Fibroblast of lung (primary cell): Measurements from ENCODE around the gene GRXCR2. TPM values are rescaled to one million over a fixed set of nuclear protein-coding genes. Genes with fewer than 3 reads are reported as not detected.

Experiments used
- DNase-seq, 2 donors: peaks; one replicate each; pipeline versions ENCODE4 v3.0.0 to v3.0.0-alpha.2; 2010; ENCODE audit warnings: low read depth in 2 of 2
- H2AFZ ChIP-seq: 2 replicates; pipeline ENCODE4 v1.5.1; 2012; ENCODE audit warnings: low read length, control low read depth, inconsistent platforms
- H3K27ac ChIP-seq: 2 replicates; pipeline ENCODE4 v1.5.1; 2011; ENCODE audit warnings: low read length, control low read depth; ENCODE audit not compliant: insufficient read depth
- H3K27me3 ChIP-seq: 2 replicates; pipeline ENCODE4 v1.5.1; 2011; ENCODE audit warnings: mild to moderate bottlenecking, low read length; ENCODE audit not compliant: control insufficient read depth, insufficient read depth
- H3K36me3 ChIP-seq: 2 replicates; pipeline ENCODE4 v1.5.1; 2011; ENCODE audit warnings: low read length; ENCODE audit not compliant: control insufficient read depth, insufficient read depth
- H3K4me1 ChIP-seq: 2 replicates; pipeline ENCODE4 v1.5.1; 2011; ENCODE audit warnings: low read length; ENCODE audit not compliant: control insufficient read depth, insufficient read depth; ENCODE audit errors: extremely low read depth
- H3K4me2 ChIP-seq: 2 replicates; pipeline ENCODE4 v1.5.1; 2011; ENCODE audit warnings: low read length, control low read depth; ENCODE audit not compliant: insufficient read depth; ENCODE audit errors: extremely low read depth
- H3K4me3 ChIP-seq, 4 experiments: fragments of 200-600 bp in 1 of 4; sonication (generic) in 1 of 4; replicated peaks in 1 of 4; 2 replicates each; pipeline ENCODE4 v1.5.1; 2011 to 2016; ENCODE audit warnings: low read length in 4 of 4, low read depth in 3 of 4, mild to moderate bottlenecking in 3 of 4, control low read depth in 2 of 4, inconsistent platforms in 1 of 4, mixed read lengths in 1 of 4; ENCODE audit not compliant: insufficient read depth in 1 of 4; ENCODE audit errors: control extremely low read depth in 1 of 4
- H3K79me2 ChIP-seq: 2 replicates; pipeline ENCODE4 v1.5.1; 2012; ENCODE audit warnings: mild to moderate bottlenecking, low read length, inconsistent platforms; ENCODE audit not compliant: control insufficient read depth, insufficient read depth
- H3K9ac ChIP-seq: 2 replicates; pipeline ENCODE4 v1.5.1; 2011; ENCODE audit warnings: mild to moderate bottlenecking, low read length, control low read depth; ENCODE audit not compliant: insufficient read depth
- H3K9me3 ChIP-seq: 2 replicates; pipeline ENCODE4 v1.5.1; 2012; ENCODE audit warnings: low read depth, low read length; ENCODE audit not compliant: control insufficient read depth, insufficient read depth
- H4K20me1 ChIP-seq: 2 replicates; pipeline ENCODE4 v1.5.1; 2011; ENCODE audit warnings: low read length; ENCODE audit not compliant: control insufficient read depth, insufficient read depth; ENCODE audit errors: extremely low read depth
- EZH2 ChIP-seq: IDR thresholded peaks from 2 replicates; pipeline ENCODE4 v1.5.1; 2012; ENCODE audit warnings: low read length, control low read depth, mild to moderate bottlenecking; ENCODE audit errors: missing control alignments
- polyA plus RNA-seq, 2 donors: library from polyadenylated mRNA; depleted of rRNA in 1 of 2; stranded (reverse) in 1 of 2; unstranded in 1 of 2; fragments of >200 nt; gene quantifications; 2 replicates each; pipeline ENCODE4 v1.2.1, GENCODE V29; 2011 to 2012; ENCODE audit warnings: missing spikeins in 1 of 2
- total RNA-seq: library from RNA; depleted of rRNA; stranded (reverse); fragments of >200 nt; gene quantifications from 2 replicates; pipeline ENCODE4 v1.2.1, GENCODE V29; 2014
- TF ChIP-seq, protein P1 (sequence below), 2 donors: IDR thresholded peaks in 1 of 2; conservative IDR thresholded peaks in 1 of 2; 1 replicate in 1 of 2; 2 replicates in 1 of 2; pipeline ENCODE4 v1.5.1; 2011 to 2012; ENCODE audit warnings: low read length in 2 of 2, control low read depth in 1 of 2, inconsistent platforms in 1 of 2, low read depth in 1 of 2, mild to moderate bottlenecking in 1 of 2

Gene GRXCR2
- total and polyA plus RNA-seq, 2 donors (not counting 1 experiment from before 2014, with no cell fraction given), result not detected

DNA sequence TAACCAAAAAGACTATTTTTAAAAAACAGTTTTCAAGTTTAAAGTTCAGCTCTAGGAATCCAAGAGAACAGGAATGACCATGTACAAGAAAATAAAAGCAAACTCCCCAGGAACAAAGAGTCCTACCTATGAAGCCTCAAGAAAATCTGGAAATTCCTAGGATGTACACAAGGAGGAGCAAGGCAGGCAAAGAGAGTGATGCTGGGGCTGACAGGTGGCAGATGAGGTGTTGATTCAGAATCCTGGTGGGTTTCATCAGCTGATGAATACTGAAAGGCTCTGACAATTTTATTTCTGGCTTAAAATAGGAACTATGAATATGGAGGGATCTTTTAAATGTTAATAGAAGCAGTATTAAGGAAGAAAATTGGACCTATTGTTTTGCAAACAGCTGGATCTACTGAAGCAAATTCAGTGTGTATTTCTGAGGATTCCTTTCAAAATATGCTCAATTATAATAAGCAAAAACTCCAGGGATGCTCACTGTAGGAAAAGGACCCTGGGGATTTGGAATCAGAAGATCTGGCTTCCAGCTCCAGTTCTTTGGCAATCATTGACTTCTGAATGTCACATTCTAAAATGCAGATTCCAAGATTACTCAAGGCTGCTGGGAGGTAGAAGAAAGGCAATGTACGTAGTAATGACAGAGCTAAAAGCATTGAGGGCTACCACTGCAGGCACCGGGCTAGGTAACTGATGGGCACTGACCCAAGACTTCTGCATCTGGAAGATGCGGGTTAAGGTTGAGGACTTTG lies 35.6 kb upstream of the GRXCR2 start:
- Histone ChIP-seq H3K4me2 (no peak overlapping the region), H4K20me1 (no peaks in the 10 kb centered on the region), H3K4me1 (no peaks in the 10 kb centered on the region), H3K9ac (no peak overlapping the region), H2AFZ (no peak overlapping the region), H3K36me3 (no peaks in the 10 kb centered on the region), H3K79me2 (no peaks in the 10 kb centered on the region), H3K4me3 (no peak overlapping the region), H3K27me3 (no peaks in the 10 kb centered on the region), H3K9me3 (no peaks in the 10 kb centered on the region), H3K27ac (no peak overlapping the region)
- DNase-seq, result no peak
- no peak for TF ChIP-seq EZH2
- TF ChIP-seq, protein P1, sequence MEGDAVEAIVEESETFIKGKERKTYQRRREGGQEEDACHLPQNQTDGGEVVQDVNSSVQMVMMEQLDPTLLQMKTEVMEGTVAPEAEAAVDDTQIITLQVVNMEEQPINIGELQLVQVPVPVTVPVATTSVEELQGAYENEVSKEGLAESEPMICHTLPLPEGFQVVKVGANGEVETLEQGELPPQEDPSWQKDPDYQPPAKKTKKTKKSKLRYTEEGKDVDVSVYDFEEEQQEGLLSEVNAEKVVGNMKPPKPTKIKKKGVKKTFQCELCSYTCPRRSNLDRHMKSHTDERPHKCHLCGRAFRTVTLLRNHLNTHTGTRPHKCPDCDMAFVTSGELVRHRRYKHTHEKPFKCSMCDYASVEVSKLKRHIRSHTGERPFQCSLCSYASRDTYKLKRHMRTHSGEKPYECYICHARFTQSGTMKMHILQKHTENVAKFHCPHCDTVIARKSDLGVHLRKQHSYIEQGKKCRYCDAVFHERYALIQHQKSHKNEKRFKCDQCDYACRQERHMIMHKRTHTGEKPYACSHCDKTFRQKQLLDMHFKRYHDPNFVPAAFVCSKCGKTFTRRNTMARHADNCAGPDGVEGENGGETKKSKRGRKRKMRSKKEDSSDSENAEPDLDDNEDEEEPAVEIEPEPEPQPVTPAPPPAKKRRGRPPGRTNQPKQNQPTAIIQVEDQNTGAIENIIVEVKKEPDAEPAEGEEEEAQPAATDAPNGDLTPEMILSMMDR (conservative IDR thresholded peaks at IDR 0.05 in 1 of 2, IDR thresholded peaks at IDR 0.05 in 1 of 2; ENCODE audit: low read depth in 1 of 2, low read length in 2 of 2), result no peak

DNA sequence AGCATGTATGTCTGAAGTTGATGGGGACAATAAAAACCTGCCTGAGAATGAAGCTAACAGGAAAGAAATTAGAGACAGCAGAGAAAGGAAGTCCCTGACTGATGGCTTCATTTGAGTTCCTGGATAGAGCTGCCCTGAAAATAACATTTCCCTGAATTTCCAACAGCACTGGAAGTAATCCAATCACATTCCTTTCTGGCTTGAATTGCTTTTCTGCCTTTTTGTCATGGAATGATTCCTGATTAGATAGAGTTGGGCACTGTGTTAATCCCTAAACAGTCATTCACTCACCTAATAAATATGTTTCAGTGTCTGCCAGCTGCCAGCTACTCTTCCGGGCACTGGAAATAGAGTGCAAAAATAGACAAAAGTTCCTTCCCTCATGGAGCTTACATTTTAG lies 33.6 kb upstream of the GRXCR2 start:
- no peak for TF ChIP-seq EZH2
- TF ChIP-seq, protein P1 (conservative IDR thresholded peaks at IDR 0.05 in 1 of 2, IDR thresholded peaks at IDR 0.05 in 1 of 2; ENCODE audit: low read depth in 1 of 2, low read length in 2 of 2), result no peak
- Histone ChIP-seq H3K27ac (no peak overlapping the region), H3K9me3 (no peaks in the 10 kb centered on the region), H3K4me1 (no peaks in the 10 kb centered on the region), H3K4me2 (no peak overlapping the region), H2AFZ (no peak overlapping the region), H3K36me3 (no peaks in the 10 kb centered on the region), H3K79me2 (no peaks in the 10 kb centered on the region), H4K20me1 (no peaks in the 10 kb centered on the region), H3K4me3 (no peak overlapping the region), H3K9ac (no peak overlapping the region), H3K27me3 (no peaks in the 10 kb centered on the region)
- DNase-seq, result peak in 1 of 2 donors; percentile 62

DNA sequence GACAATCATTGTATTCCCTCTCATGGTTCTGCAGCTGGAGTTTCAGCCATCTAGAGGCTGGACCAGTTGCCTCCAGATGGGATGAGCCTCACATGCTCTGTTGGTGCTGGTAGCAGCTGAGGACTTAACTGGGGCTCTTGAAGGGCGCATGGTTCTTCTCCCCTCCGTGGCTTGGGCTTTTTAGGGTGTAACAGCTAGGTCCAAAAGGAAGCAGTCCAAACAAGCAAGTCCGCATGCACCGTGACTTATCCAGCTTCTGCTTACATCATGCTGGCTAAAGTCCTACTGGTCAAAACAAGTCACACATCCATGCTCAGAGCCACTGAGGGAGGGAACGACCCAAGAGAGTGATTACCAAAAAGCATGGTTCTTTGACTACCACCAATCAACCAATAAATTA lies 31.9 kb upstream of the GRXCR2 start:
- no peaks in the 10 kb centered on the region for H4K20me1 ChIP-seq
- no peak overlapping the region for H3K27ac ChIP-seq
- no peak overlapping the region for H2AFZ ChIP-seq
- no peak for TF ChIP-seq EZH2
- TF ChIP-seq, protein P1 (conservative IDR thresholded peaks at IDR 0.05 in 1 of 2, IDR thresholded peaks at IDR 0.05 in 1 of 2; ENCODE audit: low read depth in 1 of 2, low read length in 2 of 2), result no peak
- no peaks in the 10 kb centered on the region for H3K4me1 ChIP-seq
- no peaks in the 10 kb centered on the region for H3K79me2 ChIP-seq
- no peak overlapping the region for H3K9ac ChIP-seq
- H3K4me3 ChIP-seq, result no peak overlapping the region
- H3K27me3 ChIP-seq, result no peaks in the 10 kb centered on the region
- H3K9me3 ChIP-seq, result no peaks in the 10 kb centered on the region
- DNase-seq, result no peak
- no peak overlapping the region for H3K4me2 ChIP-seq
- H3K36me3 ChIP-seq, result no peaks in the 10 kb centered on the region
